GM20431 (cell line): ENCODE measurements around the gene MICU2.

Experiments
- in situ Hi-C: fragments of 300-500 bp; cut with MseI, MboI; formaldehyde crosslinking; loops from one replicate; pipeline ENCODE4 v1.15.0; 2020; ENCODE audit warnings: low sequenced_read_pairs; ENCODE audit not compliant: unreplicated experiment

Gene MICU2

GRCh38 chr13:21517576-21517975 lies 86.4 kb downstream of the MICU2 start:
- in situ Hi-C loops, result no loop called here

DNA sequence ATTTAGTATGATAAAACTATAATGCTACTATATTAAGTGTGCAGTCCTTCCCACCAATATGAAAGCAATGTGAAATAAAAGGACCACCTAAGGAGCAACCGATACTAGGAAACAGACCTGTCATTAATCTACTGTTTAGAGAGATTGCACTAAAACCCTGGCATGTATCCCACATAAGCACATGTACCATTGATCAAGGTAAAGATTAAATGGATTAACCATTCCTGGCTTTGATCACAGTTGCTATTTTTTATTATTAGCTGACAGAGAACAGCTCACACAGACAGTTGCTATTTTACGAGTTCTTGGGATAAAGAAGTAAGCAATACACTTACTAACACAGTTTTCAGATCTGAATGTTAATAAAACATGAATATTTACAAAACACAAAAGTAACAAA lies 87.2 kb downstream of the MICU2 start:
- in situ Hi-C loops, result no loop called here

DNA sequence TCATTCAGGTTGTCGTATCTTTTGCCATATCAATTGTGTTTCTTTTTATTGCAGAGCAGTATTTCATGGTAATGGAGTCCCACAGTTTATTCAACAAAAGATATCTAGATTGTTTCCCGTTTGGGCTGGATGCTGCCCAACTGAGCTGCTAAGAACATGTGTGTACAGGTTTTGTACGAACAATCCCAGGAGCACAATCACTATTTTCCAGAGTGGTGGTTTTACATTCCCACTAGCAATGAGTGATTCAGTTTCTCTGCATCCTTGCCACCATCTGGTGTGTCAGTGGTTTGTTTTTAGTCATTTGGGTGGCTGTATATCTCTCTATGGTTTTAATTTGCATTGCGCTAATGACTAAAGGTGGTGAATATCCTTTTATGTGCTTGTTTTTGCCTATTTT lies 92.1 kb downstream of the MICU2 start:
- in situ Hi-C loops, result no loop called here

DNA sequence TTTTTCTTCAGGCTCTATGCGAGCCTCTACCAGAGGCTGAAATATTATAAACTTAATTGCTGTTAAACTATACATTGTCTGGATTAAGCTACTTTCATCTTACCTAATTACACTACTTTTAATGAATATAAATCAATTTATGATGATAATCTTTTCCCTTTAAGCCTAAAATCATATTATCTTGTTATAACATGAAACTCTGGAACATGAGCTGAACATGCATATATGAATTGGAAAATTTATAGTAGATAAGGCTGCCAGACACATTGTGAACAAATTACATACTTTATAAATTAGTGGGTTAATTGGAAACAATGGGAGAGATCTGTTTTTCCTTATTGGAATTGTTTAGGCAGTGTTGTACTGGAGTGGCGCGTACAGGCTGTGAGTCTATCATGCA lies 99.6 kb downstream of the MICU2 start:
- in situ Hi-C loops, result no loop called here

GRCh38 chr13:21501686-21502085 lies 102.3 kb downstream of the MICU2 start:
- in situ Hi-C loops, result no loop called here

- in situ Hi-C loops, result loop anchor here (25.0 kb wide), 1 partner anchor 549 kb away; no protein-coding TSS in a partner anchor
These were observed 117.6 kb downstream of the MICU2 start for GRCh38 chr13:21486322-21486721.

DNA sequence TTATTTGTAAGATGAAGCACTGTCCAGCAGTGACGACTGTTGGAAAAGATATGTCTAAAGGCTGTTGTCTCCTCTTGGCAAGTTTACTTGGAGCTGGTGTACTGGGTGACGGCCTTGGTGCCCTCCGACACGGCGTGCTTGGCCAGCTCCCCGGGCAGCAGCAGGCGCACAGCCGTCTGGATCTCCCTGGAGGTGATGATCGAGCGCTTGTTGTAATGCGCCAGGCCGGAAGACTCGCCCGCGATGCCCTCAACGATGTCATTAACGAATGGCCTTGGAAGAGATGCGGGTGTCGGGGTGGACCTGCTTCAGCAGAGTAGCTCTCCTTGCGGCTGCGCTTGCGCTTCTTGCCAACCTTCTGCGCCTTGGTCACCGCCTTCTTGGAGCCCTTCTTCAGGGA lies 120.2 kb downstream of the MICU2 start:
- in situ Hi-C loops, result loop anchor here (25.0 kb wide), 1 partner anchor 546 kb away; no protein-coding TSS in a partner anchor

DNA sequence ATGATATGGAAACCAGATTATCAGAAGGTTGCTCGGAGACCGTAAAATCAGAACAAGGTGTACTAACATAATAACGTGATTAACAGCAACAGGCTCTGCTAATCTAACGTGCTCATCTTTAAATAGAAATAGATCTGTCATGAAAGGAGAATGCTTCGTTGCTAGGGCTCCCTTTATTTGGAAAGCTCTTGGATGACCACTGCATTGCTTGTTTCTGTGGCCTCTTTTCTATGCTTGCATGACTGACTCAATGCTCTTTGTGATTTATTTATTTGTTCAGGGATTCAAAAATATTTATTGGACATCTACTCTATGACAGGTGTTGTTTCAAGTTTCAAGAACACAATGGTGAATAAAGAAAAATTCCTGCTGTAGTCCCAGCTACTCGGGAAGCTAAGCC lies 122.6 kb downstream of the MICU2 start:
- in situ Hi-C loops, result loop anchor here (25.0 kb wide), 1 partner anchor 544 kb away; no protein-coding TSS in a partner anchor

- in situ Hi-C loops, result loop anchor here (5.0 to 25.0 kb wide), 3 partner anchors 182 to 542 kb away; no protein-coding TSS in a partner anchor
These were observed 124.8 kb downstream of the MICU2 start for GRCh38 chr13:21478881-21479808.

DNA sequence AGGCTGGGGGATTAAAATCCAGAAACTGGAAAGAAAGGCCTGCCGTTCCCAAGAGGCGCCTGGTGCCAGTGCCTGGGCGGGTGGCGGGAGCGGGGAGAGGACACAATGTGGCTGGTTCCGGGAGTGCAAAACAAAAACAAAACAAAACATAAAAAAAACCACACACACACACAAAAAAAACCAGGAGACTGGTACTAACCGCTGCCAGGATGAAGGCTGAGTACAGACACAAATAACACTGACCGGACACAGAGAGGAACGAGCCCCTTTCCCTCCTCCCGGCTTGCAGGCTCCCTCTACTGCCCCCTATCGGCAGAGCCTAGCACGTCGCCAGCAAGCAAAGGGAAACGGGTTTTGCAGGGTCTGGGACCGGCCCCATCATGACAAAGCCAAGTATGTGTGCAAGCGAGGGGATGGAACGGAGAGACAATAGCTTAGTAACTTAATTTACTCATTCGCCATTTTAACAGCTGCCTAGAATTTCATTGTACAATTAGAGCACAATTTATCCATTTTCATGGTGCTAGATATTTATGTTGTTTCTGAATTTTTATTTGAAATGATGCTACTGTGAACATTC lies 127.0 kb downstream of the MICU2 start:
- in situ Hi-C loops, result loop anchor here (5.0 to 25.0 kb wide), 3 partner anchors 180 to 540 kb away; no protein-coding TSS in a partner anchor

GRCh38 chr13:21475115-21475514 lies 128.9 kb downstream of the MICU2 start:
- in situ Hi-C loops, result loop anchor here (5.0 to 25.0 kb wide), 3 partner anchors 178 to 538 kb away; no protein-coding TSS in a partner anchor

- in situ Hi-C loops, result loop anchor here (10.0 kb wide), 1 partner anchor 356 kb away; no protein-coding TSS in a partner anchor
These were observed 133.2 kb downstream of the MICU2 start for GRCh38 chr13:21470785-21471184.

- in situ Hi-C loops, result no loop called here
These were observed 137.4 kb downstream of the MICU2 start for GRCh38 chr13:21466527-21466926.

GRCh38 chr13:21465710-21466160 lies 138.2 kb downstream of the MICU2 start:
- in situ Hi-C loops, result no loop called here

- in situ Hi-C loops, result no loop called here
These were observed 140.5 kb downstream of the MICU2 start for GRCh38 chr13:21463424-21463823.

DNA sequence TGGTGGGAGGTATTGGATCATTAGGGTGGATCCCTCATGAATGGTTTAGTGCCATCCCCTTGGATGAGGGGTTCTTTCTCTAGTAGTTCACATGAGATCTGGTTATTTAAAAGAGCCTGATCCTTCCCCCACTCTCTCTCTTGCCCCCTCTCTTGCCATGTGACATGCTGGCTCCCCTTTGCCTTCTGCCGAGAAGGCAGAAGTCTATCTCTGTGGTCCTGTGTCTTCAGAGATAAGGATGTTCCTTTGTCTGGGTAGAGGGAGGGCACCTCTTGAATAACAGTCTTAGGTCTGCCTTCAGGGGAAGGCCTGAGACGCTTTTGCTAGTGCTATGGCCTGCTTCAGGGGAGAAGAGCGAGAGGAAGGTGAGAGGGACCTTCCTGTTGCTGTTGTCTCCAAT lies 142.8 kb downstream of the MICU2 start:
- in situ Hi-C loops, result no loop called here

DNA sequence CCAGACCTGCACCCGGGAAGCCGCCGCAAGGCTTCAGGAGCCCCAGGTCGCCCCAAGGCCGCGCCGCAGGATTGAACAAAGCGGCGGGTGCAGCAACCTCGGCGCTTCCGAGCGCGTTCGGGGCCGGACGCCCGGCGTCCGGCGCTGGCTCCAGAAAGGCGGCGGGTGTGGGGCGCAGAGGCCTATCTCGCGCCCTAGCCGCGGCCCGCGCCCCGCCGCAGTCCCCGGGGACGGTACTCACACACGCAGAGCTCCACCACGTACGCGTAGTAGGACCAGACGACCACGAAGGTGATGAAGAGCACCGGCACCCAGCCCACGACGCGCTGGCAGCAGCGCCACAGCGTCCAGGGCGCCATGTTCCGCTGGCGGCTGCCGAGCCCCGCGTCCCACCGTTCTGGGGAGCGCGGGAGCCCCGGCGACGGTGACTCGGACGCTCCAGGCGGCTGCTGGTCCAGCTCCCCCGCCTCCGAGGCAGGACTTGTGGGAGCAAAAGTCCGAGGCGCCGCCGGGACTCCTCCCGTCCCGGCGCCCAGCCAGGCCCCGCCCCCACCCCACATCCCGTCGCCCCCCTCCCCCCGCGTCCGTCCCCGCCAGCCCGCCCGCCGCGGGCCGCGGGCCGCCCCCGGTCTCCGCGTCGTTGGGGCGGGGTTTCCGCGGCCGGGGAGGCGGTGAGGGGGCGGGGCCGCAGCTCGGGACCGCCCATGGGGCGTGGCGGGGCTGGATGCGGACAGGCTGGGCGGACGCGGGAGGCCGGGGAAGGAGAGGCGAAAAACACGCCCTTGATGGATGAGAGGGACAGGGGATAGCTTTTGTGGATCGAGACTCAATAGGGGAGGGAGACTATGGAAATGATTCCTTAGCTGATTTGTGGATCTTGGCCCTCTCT lies 144.9 kb downstream of the MICU2 start, which contains the start of gene ZDHHC20:
ZDHHC20 (minus strand) TSS at position 491 of the 889 bp plus-strand sequence; CDS start at position 359, 132 bp downstream.
- in situ Hi-C loops, result no loop called here

- in situ Hi-C loops, result no loop called here
These were observed 145.5 kb downstream of the MICU2 start for GRCh38 chr13:21458451-21458812.

DNA sequence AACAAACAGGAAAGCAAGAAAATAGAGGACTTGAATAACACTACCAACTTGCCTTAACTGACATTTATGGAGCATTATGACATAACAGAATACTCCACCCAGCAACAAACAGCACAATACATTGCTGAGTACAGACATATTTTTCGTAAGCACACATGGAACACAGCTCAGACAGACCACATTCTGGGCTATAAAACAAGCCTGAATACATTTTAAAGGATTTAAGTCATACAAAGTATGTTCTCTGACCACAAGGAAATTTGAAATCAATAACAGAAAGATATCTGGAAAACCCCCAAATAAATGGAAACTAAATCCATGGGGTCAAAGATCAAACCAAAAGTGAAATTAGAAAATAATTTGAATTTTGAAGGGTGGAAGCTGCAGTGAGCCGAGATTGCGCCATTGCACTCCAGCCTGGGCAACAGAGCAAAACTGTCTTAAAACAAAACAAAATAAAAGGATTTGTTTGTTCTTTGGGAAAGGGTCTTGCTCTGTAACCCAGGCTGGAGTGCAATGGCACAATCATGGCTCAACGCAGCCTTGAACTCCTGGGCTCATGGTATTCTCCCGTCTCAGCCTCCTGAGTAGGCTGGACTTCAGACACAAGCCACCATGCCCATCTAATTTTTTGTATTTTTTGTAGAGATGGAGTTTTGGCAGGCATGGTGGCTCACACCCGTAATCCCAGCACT lies 150.4 kb downstream of the MICU2 start:
- in situ Hi-C loops, result no loop called here
